Measurements from ENCODE around the gene RPH3AL. TPM values are rescaled to one million over a fixed set of nuclear protein-coding genes. Genes with fewer than 3 reads are reported as not detected.

RPH3AL gene
- total and polyA plus RNA-seq, 2 of the 8 experiments (the other 6 are each of a cell fraction or from before 2014, with no cell fraction given) = 5.6 to 5.8 TPM

GRCh38 chr17:394718-395095 lies 42.1 kb upstream of the RPH3AL start:
- no peak overlapping the region for H2BK20ac ChIP-seq (ENCODE audit: low read length)
- H3K14ac ChIP-seq (ENCODE audit: insufficient read length) = no peak overlapping the region
- H4K5ac ChIP-seq (ENCODE audit: insufficient read length, low read depth, low read length) = no peak overlapping the region
- no peak overlapping the region for H3K18ac ChIP-seq (ENCODE audit: extremely low read depth, low read length)
- H4K20me1 ChIP-seq (replicated peaks in 1 of 2; ENCODE audit: control insufficient read depth in 1 of 2, insufficient read depth in 2 of 2, low read length in 2 of 2) = no peaks in the 10 kb centered on the region
- no peak overlapping the region for H3K4ac ChIP-seq (replicated peaks; ENCODE audit: insufficient read length, low read depth, low read length)
- H3K4me3 ChIP-seq (ENCODE audit: extremely low read depth in 1 of 4, insufficient read depth in 2 of 4, low read depth in 3 of 4, low read length in 4 of 4) = no peak overlapping the region
- no peak overlapping the region for H2BK120ac ChIP-seq (replicated peaks; ENCODE audit: low read depth, low read length)
- H2AK5ac ChIP-seq (ENCODE audit: low read depth, low read length) = no peak overlapping the region
- no peak overlapping the region for H3K9ac ChIP-seq (replicated peaks in 1 of 4; ENCODE audit: extremely low read depth in 1 of 4, low read depth in 3 of 4, low read length in 3 of 4)
- no peak overlapping the region for H4K8ac ChIP-seq (ENCODE audit: extremely low read depth, insufficient read depth, low read length)
- WGBS, 2 experiments (ENCODE audit: extremely low coverage in 1 of 2, insufficient coverage in 1 of 2, insufficient read length in 1 of 2, insufficient replicate concordance in 2 of 2, low coverage in 1 of 2, low lambda C conversion rate in 2 of 2, missing lambda C conversion rate in 1 of 2) = 83% methylated on average over 9 of the region's 9 CpGs; no CpG with 5 or more reads in 1 of the 2 experiments
- H3K4me2 ChIP-seq (ENCODE audit: insufficient read depth in 1 of 2, low read depth in 2 of 2, low read length in 2 of 2) = no peak overlapping the region
- no peaks in the 10 kb centered on the region for H3K79me1 ChIP-seq (ENCODE audit: low read depth, low read length)
- H3K36me3 ChIP-seq (ENCODE audit: control insufficient read depth in 2 of 4, insufficient read depth in 4 of 4, low read length in 3 of 4) = no peaks in the 10 kb centered on the region
- H3K4me1 ChIP-seq (replicated peaks in 1 of 4; ENCODE audit: control insufficient read depth in 3 of 4, insufficient read depth in 4 of 4, low read length in 3 of 4) = no peaks in the 10 kb centered on the region
- no peak overlapping the region for H2BK12ac ChIP-seq (ENCODE audit: low read depth, low read length)
- DNase-seq (ENCODE audit: low read depth in 1 of 2, low spot score in 2 of 2) (no peak), FAIRE-seq (no peak)
- H3K23me2 ChIP-seq (ENCODE audit: low read depth, low read length) = no peaks in the 10 kb centered on the region
- no peak overlapping the region for H2BK5ac ChIP-seq (ENCODE audit: low read depth, low read length)
- no peaks in the 10 kb centered on the region for H3K9me3 ChIP-seq (ENCODE audit: insufficient read depth in 2 of 2, low read depth in 1 of 2, low read length in 1 of 2)
- peak overlapping the region; percentile 31; the same call in 1 of the 2 replicates for H2BK15ac ChIP-seq (ENCODE audit: low read length)
- no peak overlapping the region for H3K23ac ChIP-seq (ENCODE audit: insufficient read length)
- ChIA-PET CTCF (ENCODE audit: partially characterized antibody) (interaction anchor here (1.0 to 1.4 kb wide), 3 partner anchors 11 to 306 kb away, joined by 3 to 4 read pairs (median 3); no protein-coding TSS in a partner anchor), POLR2A (ENCODE audit: partially characterized antibody) (no interaction called here)
- peaks cover 0 to 2% (median 0%) of the 10 kb centered on the region in 4 experiments; a peak in 2 of 7 replicates for H3K27me3 ChIP-seq (replicated peaks in 1 of 4; ENCODE audit: control insufficient read depth in 3 of 4, extremely low read depth in 1 of 4, insufficient read depth in 3 of 4, low read length in 3 of 4)
- H4K91ac ChIP-seq (replicated peaks; ENCODE audit: insufficient read length, low read length) = no peak overlapping the region
- H3K27ac ChIP-seq (ENCODE audit: low read depth, low read length) = no peak overlapping the region
- H3K79me2 ChIP-seq (ENCODE audit: control insufficient read depth in 1 of 2, insufficient read depth in 2 of 2, low read length in 2 of 2) = no peaks in the 10 kb centered on the region
- H2AFZ ChIP-seq (ENCODE audit: low read length) = no peak overlapping the region
- no peak overlapping the region for H3K56ac ChIP-seq (replicated peaks; ENCODE audit: insufficient read length, low read depth, low read length)
- no peak for TF ChIP-seq POU5F1 (IDR thresholded peaks at IDR 0.05; ENCODE audit: low read depth, low read length)
- no peak for TF ChIP-seq EP300 (IDR thresholded peaks at IDR 0.05; ENCODE audit: borderline replicate concordance in 1 of 2, low read depth in 2 of 2, low read length in 2 of 2)
- no peak for TF ChIP-seq CTCF (IDR thresholded peaks at IDR 0.05; ENCODE audit: control extremely low read depth in 1 of 3, insufficient read depth in 1 of 3, low read depth in 1 of 3, low read length in 3 of 3)
- no peak for TF ChIP-seq JUN (IDR thresholded peaks at IDR 0.05; ENCODE audit: low read depth, low read length)
- no peak for TF ChIP-seq KDM4A (IDR thresholded peaks at IDR 0.05; ENCODE audit: low read depth, low read length, severe bottlenecking)
- TF ChIP-seq SP4 (IDR thresholded peaks at IDR 0.05; ENCODE audit: low read length) = no peak
- no peak for TF ChIP-seq HDAC6 (IDR thresholded peaks at IDR 0.05; ENCODE audit: low read depth, low read length)
- TF ChIP-seq EGR1 (IDR thresholded peaks at IDR 0.05; ENCODE audit: borderline replicate concordance, low read depth, low read length) = no peak
- TF ChIP-seq CBX8 (IDR thresholded peaks at IDR 0.05; ENCODE audit: borderline replicate concordance, low read depth, low read length) = no peak
- TF ChIP-seq KDM1A (IDR thresholded peaks at IDR 0.05; ENCODE audit: borderline replicate concordance, low read length) = no peak
- no peak for TF ChIP-seq ZNF274 (IDR thresholded peaks at IDR 0.05; ENCODE audit: borderline replicate concordance, extremely low read depth, low read length)
- no peak for TF ChIP-seq SIN3A (conservative IDR thresholded peaks at IDR 0.05 in 1 of 2, IDR thresholded peaks at IDR 0.05 in 1 of 2; ENCODE audit: low read depth in 1 of 2, low read length in 2 of 2)

Data from H1 (cell line).